ENCODE measurements around the gene SUCO. TPM values are rescaled to one million over a fixed set of nuclear protein-coding genes. Genes with fewer than 3 reads are reported as not detected.

SUCO gene
- total and polyA plus RNA-seq, 2 of the 13 experiments (the other 11 are each of a cell fraction or from before 2014, with no cell fraction given): 12.6 to 25.5 TPM

DNA sequence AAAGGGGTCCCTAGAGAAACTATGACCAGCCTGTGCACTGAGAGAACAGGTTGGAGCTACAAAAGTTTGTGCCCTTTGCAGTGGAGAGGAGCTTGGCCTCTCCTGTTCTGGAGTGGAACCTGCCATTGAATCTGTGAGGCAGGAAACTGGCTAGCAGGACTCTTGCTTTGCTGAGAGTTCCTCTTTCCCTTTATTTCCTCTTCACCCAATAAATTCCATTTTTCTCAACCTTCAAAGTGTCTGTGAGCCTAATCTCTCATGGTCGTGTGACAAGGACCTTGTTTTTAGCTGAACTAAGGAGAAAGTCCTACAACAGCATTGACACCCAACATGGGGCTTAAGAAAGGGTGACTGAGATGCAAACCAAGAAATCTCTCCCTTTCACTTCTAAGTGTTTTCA, 83.2 kb downstream of the SUCO start:
- POLR2A ChIA-PET: no interaction called here
- Histone ChIP-seq H3K27me3 (ENCODE audit: control insufficient read depth in 1 of 2, insufficient read depth in 2 of 2, low read length in 2 of 2) (no peaks in the 10 kb centered on the region; a peak in 1 of 5 replicates), H4K20me1 (ENCODE audit: insufficient read depth, low read length) (no peaks in the 10 kb centered on the region), H3K4me1 (ENCODE audit: insufficient read depth, low read length) (peaks cover 9% of the 10 kb centered on the region), H3K4me2 (ENCODE audit: low read depth, low read length) (no peak overlapping the region), H2AFZ (ENCODE audit: low read length) (no peak overlapping the region), H3K79me2 (ENCODE audit: insufficient read depth, low read length) (no peaks in the 10 kb centered on the region), H3K9ac (ENCODE audit: insufficient read depth, low read depth, low read length) (no peak overlapping the region), H3K27ac (ENCODE audit: extremely low read length, insufficient read depth, low read length) (no peak overlapping the region), H3K9me3 (ENCODE audit: low read length) (peaks cover 14% of the 10 kb centered on the region), H3K36me3 (replicated peaks in 1 of 2; ENCODE audit: control insufficient read depth in 1 of 2, insufficient read depth in 2 of 2, low read length in 2 of 2) (no peaks in the 10 kb centered on the region; a peak in 2 of 5 replicates), H3K4me3 (replicated peaks in 1 of 3; ENCODE audit: insufficient read depth in 1 of 3, low read depth in 2 of 3, low read length in 3 of 3) (no peak overlapping the region)
- DNase-seq (ENCODE audit: low spot score) (no peak), FAIRE-seq (no peak), ATAC-seq (no peak)
- no peak for TF ChIP-seq THYN1 (CRISPR knock-in tag; IDR thresholded peaks at IDR 0.05; ENCODE audit: borderline replicate concordance, low read depth)
- in situ Hi-C loops (cut with HindIII; ENCODE audit: extremely low pct_ligation_motif_present, low pct_unique_long_range_greater_than_20kb): loop anchor here (10.0 kb wide), 1 partner anchor 109 kb away; no protein-coding TSS in a partner anchor
- BruUV-seq (replicated peaks): no TSS peak
- intact Hi-C loops (cut with micrococcal nuclease; ENCODE audit: unreplicated experiment): loop anchor here (5.0 kb wide), 1 partner anchor 979 kb away; no protein-coding TSS in a partner anchor
- CTCF ChIA-PET (ENCODE audit: low intra/inter-chr PET ratio, low total read pairs): no interaction called here
- WGBS (ENCODE audit: low lambda C conversion rate): 0% methylated on average over 1 of the region's 1 CpG

DNA sequence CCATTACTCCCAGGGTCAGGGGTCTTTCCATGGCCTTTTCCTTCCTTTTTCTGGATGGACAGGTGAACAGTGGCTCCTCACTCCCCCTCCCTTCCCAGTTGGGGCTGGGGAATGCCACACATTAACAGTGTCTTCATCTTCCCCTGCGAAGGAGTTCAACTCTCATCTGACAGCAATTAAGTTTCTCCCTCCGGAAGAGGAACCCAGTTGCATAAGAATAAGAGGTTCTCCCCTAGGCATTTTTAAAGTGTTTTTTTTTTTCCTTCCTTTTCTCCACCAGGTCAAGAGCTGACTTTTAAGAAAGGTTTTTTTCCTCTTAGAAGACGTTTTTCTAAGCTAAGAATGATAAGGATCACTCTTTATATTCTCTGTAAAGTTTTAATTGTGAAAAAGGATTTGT, 83.7 kb downstream of the SUCO start:
- Histone ChIP-seq H2AFZ (ENCODE audit: low read length) (no peak overlapping the region), H3K4me1 (ENCODE audit: insufficient read depth, low read length) (peaks cover 9% of the 10 kb centered on the region), H4K20me1 (ENCODE audit: insufficient read depth, low read length) (no peaks in the 10 kb centered on the region), H3K9ac (ENCODE audit: insufficient read depth, low read depth, low read length) (no peak overlapping the region), H3K4me2 (ENCODE audit: low read depth, low read length) (no peak overlapping the region), H3K27ac (ENCODE audit: extremely low read length, insufficient read depth, low read length) (no peak overlapping the region), H3K9me3 (ENCODE audit: low read length) (peaks cover 14% of the 10 kb centered on the region), H3K36me3 (replicated peaks in 1 of 2; ENCODE audit: control insufficient read depth in 1 of 2, insufficient read depth in 2 of 2, low read length in 2 of 2) (no peaks in the 10 kb centered on the region), H3K27me3 (ENCODE audit: control insufficient read depth in 1 of 2, insufficient read depth in 2 of 2, low read length in 2 of 2) (no peaks in the 10 kb centered on the region; a peak in 1 of 5 replicates), H3K79me2 (ENCODE audit: insufficient read depth, low read length) (no peaks in the 10 kb centered on the region), H3K4me3 (replicated peaks in 1 of 3; ENCODE audit: insufficient read depth in 1 of 3, low read depth in 2 of 3, low read length in 3 of 3) (no peak overlapping the region)
- intact Hi-C loops (cut with micrococcal nuclease; ENCODE audit: unreplicated experiment) (loop anchor here (5.0 kb wide), 1 partner anchor 979 kb away; no protein-coding TSS in a partner anchor), in situ Hi-C loops (cut with HindIII; ENCODE audit: extremely low pct_ligation_motif_present, low pct_unique_long_range_greater_than_20kb) (loop anchor here (10.0 kb wide), 1 partner anchor 108 kb away; no protein-coding TSS in a partner anchor)
- no peak for DNase-seq (ENCODE audit: low spot score)
- POLR2A ChIA-PET: no interaction called here
- no TSS peak for BruUV-seq (replicated peaks)
- no peak for FAIRE-seq
- TF ChIP-seq HDAC1 (CRISPR knock-in tag; IDR thresholded peaks at IDR 0.05) (no peak), MEIS2 (CRISPR knock-in tag; IDR thresholded peaks at IDR 0.05) (no peak), CBFB (CRISPR knock-in tag; IDR thresholded peaks at IDR 0.05) (no peak)
- TF ChIP-seq, protein P1, sequence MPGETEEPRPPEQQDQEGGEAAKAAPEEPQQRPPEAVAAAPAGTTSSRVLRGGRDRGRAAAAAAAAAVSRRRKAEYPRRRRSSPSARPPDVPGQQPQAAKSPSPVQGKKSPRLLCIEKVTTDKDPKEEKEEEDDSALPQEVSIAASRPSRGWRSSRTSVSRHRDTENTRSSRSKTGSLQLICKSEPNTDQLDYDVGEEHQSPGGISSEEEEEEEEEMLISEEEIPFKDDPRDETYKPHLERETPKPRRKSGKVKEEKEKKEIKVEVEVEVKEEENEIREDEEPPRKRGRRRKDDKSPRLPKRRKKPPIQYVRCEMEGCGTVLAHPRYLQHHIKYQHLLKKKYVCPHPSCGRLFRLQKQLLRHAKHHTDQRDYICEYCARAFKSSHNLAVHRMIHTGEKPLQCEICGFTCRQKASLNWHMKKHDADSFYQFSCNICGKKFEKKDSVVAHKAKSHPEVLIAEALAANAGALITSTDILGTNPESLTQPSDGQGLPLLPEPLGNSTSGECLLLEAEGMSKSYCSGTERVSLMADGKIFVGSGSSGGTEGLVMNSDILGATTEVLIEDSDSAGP (CRISPR knock-in tag; IDR thresholded peaks at IDR 0.05; ENCODE audit: borderline replicate concordance): no peak
- TF ChIP-seq, protein P2, sequence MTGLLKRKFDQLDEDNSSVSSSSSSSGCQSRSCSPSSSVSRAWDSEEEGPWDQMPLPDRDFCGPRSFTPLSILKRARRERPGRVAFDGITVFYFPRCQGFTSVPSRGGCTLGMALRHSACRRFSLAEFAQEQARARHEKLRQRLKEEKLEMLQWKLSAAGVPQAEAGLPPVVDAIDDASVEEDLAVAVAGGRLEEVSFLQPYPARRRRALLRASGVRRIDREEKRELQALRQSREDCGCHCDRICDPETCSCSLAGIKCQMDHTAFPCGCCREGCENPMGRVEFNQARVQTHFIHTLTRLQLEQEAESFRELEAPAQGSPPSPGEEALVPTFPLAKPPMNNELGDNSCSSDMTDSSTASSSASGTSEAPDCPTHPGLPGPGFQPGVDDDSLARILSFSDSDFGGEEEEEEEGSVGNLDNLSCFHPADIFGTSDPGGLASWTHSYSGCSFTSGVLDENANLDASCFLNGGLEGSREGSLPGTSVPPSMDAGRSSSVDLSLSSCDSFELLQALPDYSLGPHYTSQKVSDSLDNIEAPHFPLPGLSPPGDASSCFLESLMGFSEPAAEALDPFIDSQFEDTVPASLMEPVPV (CRISPR knock-in tag; IDR thresholded peaks at IDR 0.05): no peak
- WGBS (ENCODE audit: low lambda C conversion rate): 34% methylated on average over 3 of the region's 3 CpGs
- no peak for ATAC-seq
- CTCF ChIA-PET (ENCODE audit: low intra/inter-chr PET ratio, low total read pairs): no interaction called here

Data from HepG2 (cell line).